Lung (tissue), 12 donors: ENCODE measurements around the gene KANTR. TPM values are rescaled to one million over a fixed set of nuclear protein-coding genes. Genes with fewer than 3 reads are reported as not detected.

Source experiments
- ATAC-seq: fragments of 200-7000 bp; cut with Tn5 transposase; one replicate; pipeline ENCODE4 v1.9.1; 2020; ENCODE audit warnings: moderate number of reproducible peaks; ENCODE audit not compliant: insufficient read depth, low FRiP score
- DNase-seq, 3 donors: peaks; one replicate each; pipeline ENCODE4 v3.0.0-alpha.2; 2013 to 2017
- H3K27ac ChIP-seq, 2 donors: one replicate each; pipeline ENCODE4 v1.5.1; 2013; ENCODE audit warnings: mild to moderate bottlenecking in 2 of 2, moderate library complexity in 2 of 2, control low read depth in 1 of 2, inconsistent platforms in 1 of 2, low read depth in 1 of 2, low read length in 1 of 2
- H3K27me3 ChIP-seq, 3 donors: one replicate each; pipeline ENCODE4 v1.5.1; 2013; ENCODE audit warnings: low read length in 2 of 3; ENCODE audit not compliant: control insufficient read depth in 3 of 3, insufficient read depth in 3 of 3
- H3K36me3 ChIP-seq, 4 donors: one replicate each; pipeline ENCODE4 v1.5.1; 2013; ENCODE audit warnings: low read length in 4 of 4, mild to moderate bottlenecking in 1 of 4, moderate library complexity in 1 of 4; ENCODE audit not compliant: control insufficient read depth in 4 of 4, insufficient read depth in 4 of 4
- H3K4me1 ChIP-seq, 5 donors: one replicate each; pipeline ENCODE4 v1.5.1; 2013; ENCODE audit warnings: low read length in 5 of 5, mild to moderate bottlenecking in 2 of 5, moderate library complexity in 1 of 5; ENCODE audit not compliant: control insufficient read depth in 5 of 5, insufficient read depth in 5 of 5
- H3K4me3 ChIP-seq: one replicate; pipeline ENCODE4 v1.5.1; 2013; ENCODE audit warnings: mild to moderate bottlenecking, control low read depth, moderate library complexity
- H3K9ac ChIP-seq, 2 donors: one replicate each; pipeline ENCODE4 v1.5.1; 2013; ENCODE audit warnings: low read length in 2 of 2, control low read depth in 1 of 2; ENCODE audit not compliant: insufficient read depth in 1 of 2
- H3K9me3 ChIP-seq, 4 donors: one replicate each; pipeline ENCODE4 v1.5.1; 2013; ENCODE audit warnings: low read length in 3 of 4, mild to moderate bottlenecking in 1 of 4, moderate library complexity in 1 of 4; ENCODE audit not compliant: control insufficient read depth in 4 of 4, insufficient read depth in 3 of 4
- CTCF ChIP-seq: IDR thresholded peaks from 2 replicates; pipeline ENCODE4 v1.5.1; 2012; ENCODE audit warnings: mild to moderate bottlenecking; ENCODE audit errors: control extremely low read depth, extremely low read depth
- WGBS, 2 donors: extraction: QIAGEN DNeasy Blood & Tissue Kit; methylation state at CpG; one replicate each; pipeline ENCODE4 v1.1.7; 2013; 5-methylcytosine and 5-hydroxymethylcytosine counted together
- polyA plus RNA-seq, 2 donors: library from polyadenylated mRNA; stranded (reverse); fragments of 200-250 nt; gene quantifications; one replicate each; pipeline ENCODE4 v1.2.1, GENCODE V29; 2013
- total RNA-seq, 2 donors: library from RNA; depleted of rRNA in 1 of 2; stranded (reverse); fragments of >200 nt in 1 of 2; gene quantifications; one replicate each; pipeline ENCODE4 v1.2.1, GENCODE V29; 2014 to 2021
- donor health status: control.
- donor health status: control.
- donor health status: Bipolar disorder and iron deficiency.
- donor health status: healthy.
- donor health status: DM: yes; HTN: yes; CAD: no.

Gene KANTR
- total and polyA plus RNA-seq, 4 donors, result 1.4 to 30.5 (median 9.7) TPM

GRCh38 chrX:53048169-53049126 is 45.5 kb upstream of the KANTR start, which contains the start of gene GPR173:
Gene GPR173 (plus strand): TSS chrX:53048789. CDS start chrX:53076622, 27,833 bp downstream.
- ATAC-seq (peak; percentile 80), DNase-seq (peak; percentile 75 to 80 (median 80))
- Histone ChIP-seq H3K9ac (peak within 1 kb of the TSS in 1 of 2 donors; percentile 38), H3K9me3 (no peaks in the 10 kb centered on the region), H3K4me3 (peak within 1 kb of the TSS; percentile 1), H3K4me1 (peaks cover 0 to 5% (median 0%) of the 10 kb centered on the region in 5 donors), H3K27ac (no peak within 1 kb of the TSS), H3K27me3 (peaks cover 0 to 48% (median 25%) of the 10 kb centered on the region in 3 donors), H3K36me3 (peaks cover 0 to 3% (median 0%) of the 10 kb centered on the region in 4 donors)
- no peak for TF ChIP-seq CTCF
- 0 to 31% methylated on average over 14 to 36 of the region's 38 CpGs for whole genome bisulfite sequencing, 2 donors

GRCh38 chrX:53049127-53049517 is 44.8 kb upstream of the KANTR start:
- ATAC-seq, result no peak
- WGBS, 2 donors, result 9 to 56% methylated on average over 4 to 8 of the region's 8 CpGs
- H3K36me3 ChIP-seq, result peaks cover 0 to 4% (median 0%) of the 10 kb centered on the region in 4 donors
- H3K9me3 ChIP-seq, result no peaks in the 10 kb centered on the region
- no peak for DNase-seq
- no peak for TF ChIP-seq CTCF
- peaks cover 0 to 5% (median 0%) of the 10 kb centered on the region in 5 donors for H3K4me1 ChIP-seq
- no peak overlapping the region for H3K4me3 ChIP-seq
- H3K27me3 ChIP-seq, result peaks cover 0 to 43% (median 23%) of the 10 kb centered on the region in 3 donors
- H3K9ac ChIP-seq, result peak overlapping the region in 1 of 2 donors; percentile 38
- H3K27ac ChIP-seq, result no peak overlapping the region

GRCh38 chrX:53050841-53051240 is 43.1 kb upstream of the KANTR start:
- peaks cover 0 to 5% (median 0%) of the 10 kb centered on the region in 5 donors for H3K4me1 ChIP-seq
- no peak overlapping the region for H3K4me3 ChIP-seq
- ATAC-seq (no peak), DNase-seq (no peak)
- no peak overlapping the region for H3K9ac ChIP-seq
- peaks cover 0 to 4% (median 0%) of the 10 kb centered on the region in 4 donors for H3K36me3 ChIP-seq
- no peak overlapping the region for H3K27ac ChIP-seq
- no peak for TF ChIP-seq CTCF
- peaks cover 0 to 40% (median 30%) of the 10 kb centered on the region in 3 donors for H3K27me3 ChIP-seq
- peaks cover 0 to 4% (median 0%) of the 10 kb centered on the region in 4 donors for H3K9me3 ChIP-seq
- 83 to 90% methylated on average over 5 to 6 of the region's 6 CpGs for WGBS, 2 donors
